ENCODE data around the gene LHFPL6.

- TF ChIP-seq CTCF (IDR thresholded peaks at IDR 0.05; ENCODE audit: low read depth, low read length): no peak
- no peak for TF ChIP-seq MAX (IDR thresholded peaks at IDR 0.05; ENCODE audit: low read depth, low read length)
Measured at GRCh38 chr13:39503048-39503447, 99.9 kb downstream of the LHFPL6 start.
